ENCODE results near the gene TXNDC15.

Gene TXNDC15

GRCh38 chr5:134934202-134934601 is 60.0 kb downstream of the TXNDC15 start:
- TF ChIP-seq, protein P1, sequence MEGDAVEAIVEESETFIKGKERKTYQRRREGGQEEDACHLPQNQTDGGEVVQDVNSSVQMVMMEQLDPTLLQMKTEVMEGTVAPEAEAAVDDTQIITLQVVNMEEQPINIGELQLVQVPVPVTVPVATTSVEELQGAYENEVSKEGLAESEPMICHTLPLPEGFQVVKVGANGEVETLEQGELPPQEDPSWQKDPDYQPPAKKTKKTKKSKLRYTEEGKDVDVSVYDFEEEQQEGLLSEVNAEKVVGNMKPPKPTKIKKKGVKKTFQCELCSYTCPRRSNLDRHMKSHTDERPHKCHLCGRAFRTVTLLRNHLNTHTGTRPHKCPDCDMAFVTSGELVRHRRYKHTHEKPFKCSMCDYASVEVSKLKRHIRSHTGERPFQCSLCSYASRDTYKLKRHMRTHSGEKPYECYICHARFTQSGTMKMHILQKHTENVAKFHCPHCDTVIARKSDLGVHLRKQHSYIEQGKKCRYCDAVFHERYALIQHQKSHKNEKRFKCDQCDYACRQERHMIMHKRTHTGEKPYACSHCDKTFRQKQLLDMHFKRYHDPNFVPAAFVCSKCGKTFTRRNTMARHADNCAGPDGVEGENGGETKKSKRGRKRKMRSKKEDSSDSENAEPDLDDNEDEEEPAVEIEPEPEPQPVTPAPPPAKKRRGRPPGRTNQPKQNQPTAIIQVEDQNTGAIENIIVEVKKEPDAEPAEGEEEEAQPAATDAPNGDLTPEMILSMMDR (IDR thresholded peaks at IDR 0.05; ENCODE audit: control insufficient read depth, extremely low read depth, insufficient read depth), result no peak

DNA sequence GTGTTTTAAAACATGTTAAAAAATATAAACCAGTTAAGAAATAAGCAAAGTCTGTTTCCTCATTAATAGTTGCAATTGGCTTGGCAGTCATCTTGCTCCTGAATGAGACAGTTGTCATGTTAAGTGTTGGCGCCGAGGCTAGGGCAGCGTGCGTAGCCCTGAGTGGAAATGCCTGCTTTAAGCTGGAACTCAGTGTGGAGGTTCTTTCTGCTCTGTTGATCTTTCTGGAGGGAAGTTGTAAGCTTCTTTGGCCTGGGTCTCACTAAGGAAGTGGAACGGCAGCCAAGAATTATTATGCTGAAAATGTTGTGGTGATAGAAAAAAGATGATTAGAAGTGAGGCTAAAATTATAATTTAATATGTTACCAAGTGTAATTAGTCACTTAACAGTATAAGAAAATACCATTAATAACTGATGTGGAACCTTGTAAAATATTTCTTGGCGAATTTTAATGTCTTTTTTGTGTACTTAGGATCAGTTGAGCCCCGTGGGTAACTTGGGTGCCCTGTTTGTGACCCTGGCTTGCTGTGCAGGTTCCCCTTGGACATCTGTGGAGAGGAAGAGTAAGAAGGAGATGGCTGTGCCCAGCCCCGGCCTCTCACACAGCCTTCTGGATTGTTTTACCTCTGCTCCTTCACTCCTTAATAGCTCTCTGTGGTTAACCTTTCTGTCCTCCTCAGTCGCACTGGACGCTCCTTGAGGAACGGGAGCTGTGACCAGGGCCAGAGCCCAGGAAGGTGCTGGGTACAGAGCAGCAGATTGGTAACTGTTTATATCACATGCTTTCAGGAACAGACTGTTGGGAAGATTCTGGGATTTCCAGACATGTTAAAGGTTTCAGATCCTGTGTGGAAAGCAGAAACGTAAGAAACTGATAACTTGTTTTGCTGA is 61.8 kb downstream of the TXNDC15 start:
- no peak overlapping the region for H3K4me3 ChIP-seq (ENCODE audit: low read depth, low read length)
- DNase-seq (ENCODE audit: low read depth), result no peak
- TF ChIP-seq, protein P1 (IDR thresholded peaks at IDR 0.05; ENCODE audit: control insufficient read depth, extremely low read depth, insufficient read depth), result no peak

More at GRCh38 chr5:134934202-134934601, 60.0 kb downstream of the TXNDC15 start:
- no peak for DNase-seq (ENCODE audit: low read depth)
- no peak overlapping the region for H3K4me3 ChIP-seq (ENCODE audit: low read depth, low read length)

- DNase-seq (ENCODE audit: low read depth), result no peak
- no peak overlapping the region for H3K4me3 ChIP-seq (ENCODE audit: low read depth, low read length)
- TF ChIP-seq, protein P1 (IDR thresholded peaks at IDR 0.05; ENCODE audit: control insufficient read depth, extremely low read depth, insufficient read depth), result no peak
Observed at GRCh38 chr5:134937526-134937925, 63.4 kb downstream of the TXNDC15 start.

DNA sequence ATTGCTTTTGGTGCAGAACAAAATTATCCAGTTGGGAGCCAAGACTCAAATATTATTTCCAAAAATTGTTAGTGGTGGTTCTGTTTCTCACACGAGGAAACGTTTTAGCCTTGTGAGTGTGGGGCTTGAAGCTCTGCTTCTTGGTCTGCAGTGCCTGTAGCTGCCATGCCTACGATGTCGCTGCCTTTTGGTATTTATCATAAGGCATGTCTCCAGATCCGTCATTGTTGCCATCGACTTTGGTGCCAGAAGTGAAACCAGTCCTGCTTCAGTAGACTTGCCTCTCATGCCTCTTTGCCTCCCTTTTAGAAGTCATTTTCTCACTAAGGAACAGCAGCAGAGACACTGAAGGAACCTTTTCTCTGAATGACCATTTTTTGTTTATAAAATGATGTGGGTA is 63.9 kb downstream of the TXNDC15 start:
- TF ChIP-seq, protein P1 (IDR thresholded peaks at IDR 0.05; ENCODE audit: control insufficient read depth, extremely low read depth, insufficient read depth), result no peak
- H3K4me3 ChIP-seq (ENCODE audit: low read depth, low read length), result no peak overlapping the region
- DNase-seq (ENCODE audit: low read depth), result no peak

GRCh38 chr5:134939500-134939899 is 65.3 kb downstream of the TXNDC15 start:
- no peak for DNase-seq (ENCODE audit: low read depth)

GRCh38 chr5:134943547-134943946 is 69.4 kb downstream of the TXNDC15 start:
- DNase-seq (ENCODE audit: low read depth), result no peak
- TF ChIP-seq, protein P1 (IDR thresholded peaks at IDR 0.05; ENCODE audit: control insufficient read depth, extremely low read depth, insufficient read depth), result no peak
- no peak overlapping the region for H3K4me3 ChIP-seq (ENCODE audit: low read depth, low read length)

More at GRCh38 chr5:134939500-134939899, 65.3 kb downstream of the TXNDC15 start:
- TF ChIP-seq, protein P1 (IDR thresholded peaks at IDR 0.05; ENCODE audit: control insufficient read depth, extremely low read depth, insufficient read depth), result no peak
- H3K4me3 ChIP-seq (ENCODE audit: low read depth, low read length), result no peak overlapping the region
